Posterior vena cava (tissue), 2 donors: Measurements from ENCODE around the gene KRT84. TPM values are rescaled to one million over a fixed set of nuclear protein-coding genes. Genes with fewer than 3 reads are reported as not detected.

Experiments
- DNase-seq: peaks from one replicate; pipeline ENCODE4 v3.0.0-alpha.2; 2020; ENCODE audit warnings: low spot score
- intact Hi-C, 2 donors: fragments of 100-400 bp; cut with DNase I; formaldehyde crosslinking; loops; one replicate each; pipeline versions ENCODE4 v1.14.1 to v1.14.2; 2022 to 2023
- total RNA-seq, 2 donors: library from RNA; stranded (reverse); fragmentation: NEBNext Ultra II Directional; extraction: Animal tissue kit (Norgen Biotek cat#: 25700); gene quantifications; one replicate each; pipeline ENCODE4 v1.2.1, GENCODE V29; 2021
- donor health status: DM: yes; HTN: yes; CAD: no.
- donor health status: DM: yes; HTN: yes; CAD: no.

KRT84 gene
- total RNA-seq, 2 donors from 2014 or later = not detected

DNA sequence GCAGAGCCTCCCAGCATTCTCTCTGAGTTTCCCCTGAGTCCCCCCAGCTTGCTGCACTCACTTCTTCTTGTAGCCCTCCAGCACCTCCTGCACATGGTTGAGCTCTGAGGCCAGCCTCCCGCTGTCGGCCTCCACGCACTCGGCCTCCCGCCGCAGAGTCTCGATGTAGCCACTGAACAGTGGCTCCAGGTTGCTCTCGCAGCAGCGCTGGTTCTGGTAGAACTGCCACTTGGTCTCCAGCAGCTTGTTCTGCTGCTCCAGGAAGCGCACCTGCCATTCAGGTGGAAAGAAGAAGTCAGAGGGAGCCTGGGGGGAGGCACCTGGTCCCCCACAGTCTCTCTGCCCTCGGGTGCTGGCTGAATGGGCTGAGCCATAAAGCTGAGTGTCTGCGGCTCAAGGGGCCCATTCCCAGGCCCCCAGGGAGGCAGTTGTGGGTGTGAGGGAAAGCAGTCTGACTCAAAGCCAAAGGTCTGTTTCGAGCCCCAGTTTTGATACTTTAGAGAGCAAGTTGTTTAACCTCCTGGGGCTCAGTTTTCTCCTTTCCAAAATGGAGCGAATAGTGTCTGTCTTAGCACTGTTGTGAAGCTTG is 20.5 kb downstream of the KRT84 start:
- intact Hi-C loops = no loop called here
- DNase-seq = no peak

DNA sequence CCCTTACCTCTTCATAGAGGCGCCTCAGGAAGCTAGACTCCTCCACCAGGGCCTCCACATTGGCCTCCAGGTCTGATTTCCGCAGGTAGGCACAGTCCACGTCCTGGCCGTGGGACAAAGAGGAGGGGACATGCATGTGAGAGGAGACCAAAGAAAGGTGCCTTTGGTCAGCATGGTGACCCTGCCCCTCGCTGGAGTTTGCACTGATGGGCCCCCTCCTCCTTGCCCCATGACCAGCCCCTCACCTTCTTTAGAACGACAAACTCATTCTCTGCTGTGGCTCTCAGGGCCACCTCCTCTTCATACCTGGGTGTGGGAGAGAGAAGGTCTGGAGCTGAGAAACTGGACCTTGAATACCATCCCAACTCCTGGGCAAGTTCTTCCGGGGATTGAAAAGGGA is 21.4 kb downstream of the KRT84 start:
- intact Hi-C loops = no loop called here
- DNase-seq = no peak

DNA sequence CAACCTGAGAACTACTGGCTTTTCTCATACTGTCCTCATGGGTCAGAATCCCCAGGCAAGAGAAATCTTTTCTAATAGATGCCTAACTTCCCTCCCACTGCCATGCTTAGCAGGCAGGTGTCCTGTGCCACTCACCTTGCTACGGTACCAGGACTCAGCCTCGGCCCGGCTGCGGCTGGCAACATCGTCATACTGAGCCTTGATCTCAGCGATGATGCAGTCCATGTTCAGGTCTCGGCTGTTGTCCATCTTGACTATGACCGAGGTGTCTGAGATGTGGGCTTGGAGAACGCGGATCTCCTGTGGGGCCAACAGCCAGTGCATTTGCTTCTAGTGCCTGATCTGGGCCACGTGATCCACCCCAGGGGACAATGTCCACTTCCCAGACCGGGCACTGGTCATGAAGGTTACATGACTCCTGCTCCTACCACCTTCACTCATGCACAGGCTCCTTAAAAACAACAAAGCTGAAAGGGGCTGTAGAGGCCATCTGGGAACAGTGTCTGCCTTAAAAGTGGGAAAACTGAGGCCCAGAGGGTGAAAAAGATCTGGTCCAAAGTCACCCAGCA is 22.3 kb downstream of the KRT84 start:
- intact Hi-C loops = no loop called here

DNA sequence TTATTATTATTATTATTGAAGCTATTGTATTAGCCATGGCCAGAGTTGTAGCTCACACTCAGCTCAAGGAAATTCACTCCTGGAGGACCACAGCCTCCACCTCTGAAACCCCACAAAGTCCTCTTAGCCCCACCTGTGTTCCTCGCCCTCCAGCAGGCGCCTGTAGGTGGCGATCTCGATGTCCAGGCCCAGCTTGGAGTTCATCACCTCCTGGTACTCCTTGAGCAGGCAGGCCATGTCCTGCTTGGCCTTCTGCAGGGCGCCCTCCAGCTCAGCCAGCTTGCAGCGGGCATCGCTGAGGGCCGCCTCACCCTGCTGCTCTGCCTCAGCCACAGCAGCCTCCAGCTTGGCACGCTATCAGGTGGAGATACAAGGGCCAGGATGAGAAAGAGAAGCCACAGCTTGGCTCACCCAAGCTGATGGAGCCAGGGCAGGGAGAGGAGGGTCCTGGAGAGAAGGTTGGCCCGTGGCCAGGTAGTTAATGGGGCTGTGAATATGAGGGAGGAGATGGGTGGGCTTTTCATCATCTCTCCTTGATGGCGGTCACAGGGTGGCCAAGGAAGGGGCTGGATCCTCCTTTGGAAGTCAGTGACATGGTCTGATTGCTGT is 23.2 kb downstream of the KRT84 start:
- DNase-seq = no peak
- intact Hi-C loops = no loop called here

More for the DNA sequence above, 22.3 kb downstream of the KRT84 start:
- no peak for DNase-seq

DNA sequence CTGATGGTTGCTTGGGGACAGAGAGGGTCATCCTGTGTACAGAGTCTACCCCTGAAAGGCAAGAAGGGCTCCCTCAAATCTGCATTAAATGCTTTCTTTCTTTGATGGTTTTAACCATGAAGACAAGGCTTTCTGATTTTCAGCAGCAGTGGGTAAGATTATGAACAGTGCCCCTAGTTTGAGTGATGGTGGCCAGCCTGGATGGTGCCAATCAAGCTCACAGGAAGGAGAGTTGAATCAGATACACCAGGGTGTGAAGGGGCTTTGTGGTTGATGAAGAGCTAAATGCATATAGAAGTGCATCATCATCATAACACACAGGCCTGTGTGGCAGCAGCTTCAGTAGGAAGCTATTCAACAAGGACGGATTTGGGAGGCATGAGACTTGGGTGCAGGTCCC is 23.9 kb downstream of the KRT84 start:
- DNase-seq = no peak
- intact Hi-C loops = no loop called here

DNA sequence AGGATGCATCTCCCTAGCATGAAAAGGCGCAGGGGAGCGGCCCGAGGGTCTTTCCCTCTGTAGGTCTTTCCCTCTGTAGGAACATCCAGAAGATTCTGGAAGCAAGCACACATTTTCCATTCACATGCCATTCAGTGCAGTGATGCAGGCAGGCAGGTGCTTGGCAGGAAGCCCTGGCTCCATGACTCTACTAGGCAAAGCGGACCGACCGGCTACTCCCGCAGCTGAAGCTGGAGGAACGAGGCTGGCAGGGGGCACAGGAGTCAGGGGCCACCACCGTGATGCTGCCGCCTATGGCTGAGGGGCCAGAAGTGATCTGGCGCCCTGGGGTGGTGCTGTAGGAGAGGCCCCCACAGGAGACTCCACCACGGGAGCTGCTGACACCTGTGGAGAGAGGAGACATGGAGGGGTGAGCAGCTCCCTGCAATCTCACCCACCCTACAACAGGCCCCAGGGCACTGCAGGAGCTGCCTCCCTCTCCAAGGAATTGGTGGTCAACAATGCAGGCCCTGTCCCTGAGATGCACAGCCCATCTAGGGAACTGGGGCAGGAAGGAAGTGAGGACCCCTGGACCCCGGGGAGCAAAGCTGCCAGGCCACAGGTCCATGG is 24.7 kb downstream of the KRT84 start:
- no peak for DNase-seq
- intact Hi-C loops = no loop called here

DNA sequence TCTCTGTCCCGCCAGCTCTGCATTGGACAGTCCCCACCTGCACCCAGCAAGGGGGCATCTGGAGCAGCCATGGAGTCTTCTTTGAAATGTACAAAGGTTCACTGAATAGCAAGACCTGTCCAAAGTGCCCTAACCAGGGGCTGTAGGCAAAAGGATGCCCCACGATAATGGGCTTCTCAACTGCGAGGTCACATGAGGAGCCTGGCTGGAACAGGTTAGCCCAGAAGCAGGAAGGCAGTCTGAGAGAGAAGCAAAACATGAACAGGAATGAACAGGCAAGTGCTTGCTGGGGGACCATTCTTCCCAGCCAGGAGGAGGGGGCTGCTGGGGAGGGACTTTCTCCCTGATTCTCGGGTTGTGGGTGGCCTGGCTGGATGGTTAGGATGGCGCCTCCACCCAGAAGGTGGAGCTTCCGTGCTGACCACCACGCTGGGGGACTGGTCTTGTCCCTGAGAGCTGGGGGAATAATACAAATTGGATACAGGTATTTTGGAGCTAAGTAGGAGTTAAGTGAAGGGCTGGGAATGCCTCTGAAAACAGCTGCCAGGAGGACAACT is 25.3 kb downstream of the KRT84 start:
- intact Hi-C loops = no loop called here
- no peak for DNase-seq

DNA sequence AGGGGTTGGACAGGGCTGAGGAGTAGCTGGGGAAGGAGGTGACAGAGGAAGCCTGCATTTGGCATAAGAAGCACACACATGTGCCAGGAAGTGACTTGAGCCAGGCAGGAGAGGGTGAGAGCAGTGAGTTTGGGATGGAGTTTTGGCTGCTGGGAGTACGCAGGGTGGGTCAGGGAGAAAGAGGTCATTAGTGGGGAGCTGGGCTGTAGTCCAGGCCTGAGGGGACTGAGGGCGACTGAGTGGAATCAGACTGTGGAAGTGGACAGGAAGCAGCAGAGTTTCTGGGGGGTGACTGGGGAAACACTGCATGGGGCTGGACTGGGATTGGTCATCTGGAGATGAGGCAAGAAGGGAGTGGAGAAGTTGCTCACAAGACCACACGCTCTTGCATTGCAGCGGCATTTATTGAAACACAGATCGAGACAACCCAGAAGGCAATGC is 25.8 kb downstream of the KRT84 start:
- no peak for DNase-seq
- intact Hi-C loops = no loop called here

DNA sequence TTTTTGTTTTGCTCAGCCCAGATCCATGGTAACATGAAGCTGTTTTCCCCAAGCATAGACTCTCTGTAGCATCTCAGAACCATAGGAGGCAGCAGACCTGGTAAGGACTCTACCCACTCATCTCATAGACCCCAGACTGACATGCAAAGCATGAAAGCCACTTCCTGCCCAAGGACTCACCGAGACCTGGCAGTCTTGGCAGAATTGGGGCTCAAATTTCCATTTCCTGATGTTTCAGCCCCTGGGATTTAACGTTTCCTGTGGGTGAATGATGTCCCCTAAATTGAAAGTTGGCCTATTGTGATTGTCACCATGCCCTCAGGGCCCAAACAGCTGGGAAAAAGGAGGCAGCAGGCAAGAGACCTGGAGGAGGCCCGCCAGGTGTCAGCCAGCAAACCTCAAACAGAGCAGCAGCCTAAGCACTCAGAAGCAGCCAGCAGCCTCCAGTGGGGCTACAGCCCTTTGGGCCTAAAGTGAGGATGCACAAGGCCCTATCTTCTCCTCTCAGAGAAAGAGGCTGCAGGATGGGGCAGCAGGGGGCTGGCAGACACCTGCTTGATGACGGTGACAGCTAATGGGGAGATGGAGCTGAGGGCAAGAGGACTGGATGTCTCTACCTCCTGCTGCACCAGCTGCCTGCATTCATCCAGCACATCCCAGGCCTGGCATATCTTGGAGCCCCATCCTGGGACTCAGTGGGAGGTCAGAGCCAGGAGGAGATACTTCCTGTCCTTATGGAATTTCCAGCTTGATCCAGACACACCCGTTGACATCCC is 26.7 kb downstream of the KRT84 start:
- DNase-seq = no peak

DNA sequence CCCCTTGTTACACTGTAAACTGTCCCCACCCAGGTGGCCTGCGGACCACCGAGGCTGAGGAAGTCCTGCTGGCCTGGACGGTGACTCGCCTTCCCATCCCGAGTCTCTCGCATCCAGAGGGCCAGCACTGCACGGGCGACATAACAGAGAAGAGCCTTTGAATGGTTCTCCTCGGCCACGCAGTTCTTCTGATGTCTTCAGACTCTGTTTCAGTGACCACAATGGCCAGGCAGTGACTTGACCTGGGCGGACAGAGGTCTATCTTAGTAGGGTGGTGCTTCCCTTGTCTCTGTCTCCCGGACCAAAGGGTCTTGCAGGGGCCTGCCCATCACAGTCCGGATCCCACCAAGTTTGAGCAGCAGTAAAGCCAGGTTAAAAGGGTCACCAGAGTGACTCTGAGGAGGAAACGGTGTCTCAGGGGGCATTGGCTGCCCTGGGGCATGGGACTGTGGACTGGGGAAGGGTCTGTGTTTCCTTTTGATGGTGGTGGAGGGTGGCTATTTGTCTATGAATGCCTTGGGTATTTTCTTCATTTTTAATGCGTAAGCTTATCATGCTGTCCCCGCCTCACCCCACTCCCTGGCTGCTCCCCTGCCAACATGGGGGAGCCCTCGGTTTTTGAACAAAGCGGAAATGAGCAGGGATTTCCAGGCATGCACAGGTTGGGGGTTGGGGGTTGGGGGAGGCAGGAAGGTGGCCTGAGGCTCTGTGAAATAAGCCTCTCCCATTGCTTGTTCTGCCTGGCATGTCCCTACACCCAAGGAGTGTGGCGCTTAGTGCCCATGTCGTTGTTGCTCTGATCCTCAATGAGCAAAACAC is 28.5 kb downstream of the KRT84 start:
- intact Hi-C loops = no loop called here
- DNase-seq = no peak

More for the DNA sequence above, 26.7 kb downstream of the KRT84 start:
- intact Hi-C loops = no loop called here

DNA sequence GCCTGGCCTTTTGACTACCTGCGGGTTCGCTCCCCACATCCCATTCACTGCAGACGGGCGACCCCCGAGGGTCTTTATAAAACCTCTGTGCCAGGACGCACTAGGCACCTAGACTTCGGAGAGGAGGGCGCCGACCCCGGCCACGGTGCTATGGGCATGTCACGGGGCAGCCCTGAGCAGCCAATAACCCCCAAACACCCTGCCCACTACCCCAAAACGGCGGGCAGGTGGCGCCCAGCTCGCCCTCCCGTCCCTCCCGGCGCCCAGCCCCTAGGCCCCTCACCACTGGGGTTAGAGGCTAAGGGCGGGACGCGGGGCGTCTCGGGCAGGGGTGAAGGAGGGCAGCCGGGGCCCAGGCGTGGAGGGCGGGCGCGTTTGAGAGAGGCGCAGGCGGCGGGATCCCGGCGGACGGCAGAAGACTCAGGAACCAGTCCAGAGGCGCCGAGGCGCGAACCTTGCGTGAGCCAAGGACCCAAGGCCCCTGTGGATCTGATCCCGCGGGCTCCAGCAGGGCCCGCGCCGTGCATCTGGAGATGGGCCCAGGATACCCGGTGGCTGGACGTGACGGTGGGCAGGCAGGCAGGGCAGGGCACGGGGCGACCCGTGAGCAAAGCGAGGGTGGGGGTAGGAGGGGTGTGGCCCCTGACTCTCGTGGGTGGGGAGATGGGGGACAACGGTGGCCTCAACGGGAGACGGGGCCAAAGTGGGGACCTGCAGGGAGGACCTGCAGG is 29.3 kb downstream of the KRT84 start:
- no peak for DNase-seq

DNA sequence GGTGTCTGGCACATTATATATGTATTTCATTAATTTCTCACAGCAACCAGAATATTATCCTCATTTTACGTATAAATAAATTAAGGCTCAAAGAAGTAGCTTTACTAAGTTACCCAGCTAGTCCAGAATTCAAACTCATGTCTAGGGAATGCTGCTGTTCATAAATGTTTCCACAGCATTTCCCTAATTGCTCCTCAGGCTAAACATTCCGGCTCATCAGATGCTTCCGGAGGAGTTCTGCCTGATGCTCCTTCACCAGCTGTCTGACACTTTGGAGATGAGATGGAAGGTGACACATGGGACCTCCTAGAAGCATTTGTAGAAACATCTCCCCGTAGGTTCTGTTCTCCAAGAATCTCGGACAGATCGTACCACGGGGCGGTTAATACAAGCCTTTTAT is 30.3 kb downstream of the KRT84 start:
- no peak for DNase-seq
- intact Hi-C loops = no loop called here

More for the DNA sequence above, 29.3 kb downstream of the KRT84 start:
- intact Hi-C loops = no loop called here

DNA sequence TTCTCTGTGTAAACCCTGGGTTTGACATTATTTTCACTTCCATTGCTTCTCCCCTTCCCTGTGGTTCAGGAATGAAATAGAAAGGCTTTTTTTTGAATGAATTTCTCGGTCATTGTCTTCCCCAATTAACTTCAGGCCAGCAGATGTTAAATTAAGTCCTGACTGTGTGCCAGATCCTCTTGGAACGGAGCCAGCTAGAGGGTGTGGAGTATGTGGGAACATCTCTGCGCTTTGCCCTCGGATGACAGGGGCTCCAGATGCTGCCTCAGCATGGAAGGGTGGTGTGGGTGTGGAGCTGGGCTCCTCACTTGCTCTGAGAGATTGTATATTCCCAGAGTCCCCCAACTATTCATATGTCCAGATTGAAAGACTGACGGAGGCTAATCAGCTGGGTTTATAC is 31.3 kb downstream of the KRT84 start:
- no peak for DNase-seq
- intact Hi-C loops = no loop called here

DNA sequence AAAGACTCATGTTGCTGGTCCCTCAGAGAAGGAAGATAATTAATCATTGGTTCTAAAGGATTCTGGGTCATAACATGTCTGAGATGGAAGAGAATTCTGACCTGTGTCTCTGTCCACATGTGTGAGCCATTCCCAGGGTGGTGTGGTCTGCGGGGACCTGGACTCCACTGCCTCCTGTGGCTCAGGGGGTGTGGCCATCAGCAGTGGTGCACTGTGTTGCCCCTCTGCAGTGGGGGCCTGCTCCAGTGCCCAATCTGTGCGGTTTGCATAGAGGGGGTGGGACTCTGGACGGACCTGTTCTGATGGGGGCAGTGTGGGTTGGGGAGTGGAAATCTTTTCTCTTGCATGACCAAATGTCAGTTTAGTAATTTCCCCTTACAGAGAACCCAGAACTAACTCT is 31.7 kb downstream of the KRT84 start:
- intact Hi-C loops = no loop called here
- DNase-seq = no peak

DNA sequence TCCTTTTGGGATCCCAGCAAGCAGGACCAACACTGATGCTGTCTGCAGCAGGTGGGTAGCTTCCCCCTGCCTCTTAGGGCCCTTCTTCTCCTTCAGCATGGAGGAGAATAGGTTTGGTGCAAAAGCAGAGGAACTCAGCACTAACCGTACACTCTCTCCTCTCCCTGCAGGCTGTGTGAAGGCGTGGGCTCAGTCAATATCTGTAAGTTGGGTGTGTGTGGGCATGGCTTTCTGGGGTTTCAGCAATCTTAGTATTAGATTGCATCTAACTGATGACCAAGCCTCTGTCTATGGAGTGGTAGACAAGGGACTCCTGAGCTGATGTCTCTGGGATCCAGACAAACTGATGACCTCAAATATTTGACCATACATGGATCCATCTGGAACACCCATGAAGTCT is 32.5 kb downstream of the KRT84 start:
- DNase-seq = no peak
- intact Hi-C loops = no loop called here

DNA sequence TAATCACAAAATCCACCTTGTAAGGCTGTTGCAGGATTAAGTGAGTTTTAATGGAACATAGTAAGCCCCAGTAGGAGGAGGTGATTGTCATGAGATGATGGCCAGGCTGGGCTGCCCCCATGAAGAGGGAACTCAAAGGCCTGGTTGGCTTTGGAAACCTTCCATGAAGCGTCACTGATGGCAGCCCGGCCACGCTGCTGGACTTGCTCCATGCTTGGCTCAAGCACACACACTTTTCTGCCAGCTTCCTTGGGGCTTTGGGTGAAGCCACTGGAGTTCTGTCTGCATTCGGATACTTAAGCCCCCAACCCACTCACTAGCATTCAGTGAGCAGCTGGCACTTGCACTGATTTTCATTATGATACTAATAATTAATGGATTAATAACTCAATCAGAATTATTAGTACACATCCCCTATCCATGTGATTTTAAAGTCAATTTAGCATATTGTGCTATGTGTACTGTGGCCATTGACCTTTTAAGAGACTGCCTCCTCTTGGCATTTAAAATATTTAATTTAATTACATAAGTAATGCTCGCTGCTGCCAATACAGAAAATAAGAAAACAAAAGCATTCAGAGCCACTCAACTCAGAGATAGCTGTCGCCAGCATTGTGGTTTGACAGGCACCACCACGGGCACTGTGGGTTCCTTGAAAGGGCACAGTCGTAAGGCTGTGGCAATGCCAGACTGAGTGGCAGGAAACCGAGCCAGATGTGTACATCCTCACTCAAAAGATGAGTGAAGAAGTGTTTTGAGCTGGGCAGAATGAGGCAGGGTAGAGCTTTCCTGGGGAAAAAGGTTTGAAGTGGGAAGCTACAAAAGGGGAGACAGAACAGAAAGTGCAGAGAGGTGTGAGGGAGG is 34.0 kb downstream of the KRT84 start:
- no peak for DNase-seq
- intact Hi-C loops = no loop called here

DNA sequence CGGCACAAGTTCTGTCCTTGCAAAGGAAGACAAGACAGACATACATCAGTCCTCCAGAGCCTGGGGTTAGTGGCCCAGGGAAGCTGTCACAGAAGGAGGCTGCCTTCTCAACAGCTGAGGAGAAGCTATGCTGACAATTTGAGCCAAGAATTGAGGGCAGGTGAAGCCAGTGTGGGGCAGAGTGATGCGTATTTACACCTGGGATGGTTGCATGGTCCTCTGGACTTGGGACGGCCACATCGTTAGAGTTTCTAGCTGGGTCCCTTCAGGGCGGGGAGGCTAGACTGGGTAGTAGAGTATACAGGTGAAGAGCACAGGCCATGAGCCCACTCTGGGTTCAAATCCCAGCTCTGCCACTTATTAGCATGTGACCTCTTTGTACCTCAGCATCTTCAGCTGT is 34.7 kb downstream of the KRT84 start:
- no peak for DNase-seq
- intact Hi-C loops = no loop called here
